Epithelial cell of esophagus (primary cell): Measurements from ENCODE around the gene ZBTB7A.
A peak's percentile ranks its signal among the peaks of the same experiment; 100 is the strongest.

Experiments used
- DNase-seq: peaks from one replicate; pipeline ENCODE4 v3.0.0; 2010; ENCODE audit warnings: low read depth
- H3K4me3 ChIP-seq: 2 replicates; pipeline ENCODE4 v1.5.1; 2011; ENCODE audit warnings: mild to moderate bottlenecking, low read length, control low read depth
- TF ChIP-seq, protein P1 (sequence below): IDR thresholded peaks from 2 replicates; pipeline ENCODE4 v1.5.1; 2011; ENCODE audit warnings: low read depth, mild to moderate bottlenecking, low read length, control low read depth, inconsistent platforms; ENCODE audit not compliant: insufficient read depth; ENCODE audit errors: missing control alignments

The ZBTB7A gene

DNA sequence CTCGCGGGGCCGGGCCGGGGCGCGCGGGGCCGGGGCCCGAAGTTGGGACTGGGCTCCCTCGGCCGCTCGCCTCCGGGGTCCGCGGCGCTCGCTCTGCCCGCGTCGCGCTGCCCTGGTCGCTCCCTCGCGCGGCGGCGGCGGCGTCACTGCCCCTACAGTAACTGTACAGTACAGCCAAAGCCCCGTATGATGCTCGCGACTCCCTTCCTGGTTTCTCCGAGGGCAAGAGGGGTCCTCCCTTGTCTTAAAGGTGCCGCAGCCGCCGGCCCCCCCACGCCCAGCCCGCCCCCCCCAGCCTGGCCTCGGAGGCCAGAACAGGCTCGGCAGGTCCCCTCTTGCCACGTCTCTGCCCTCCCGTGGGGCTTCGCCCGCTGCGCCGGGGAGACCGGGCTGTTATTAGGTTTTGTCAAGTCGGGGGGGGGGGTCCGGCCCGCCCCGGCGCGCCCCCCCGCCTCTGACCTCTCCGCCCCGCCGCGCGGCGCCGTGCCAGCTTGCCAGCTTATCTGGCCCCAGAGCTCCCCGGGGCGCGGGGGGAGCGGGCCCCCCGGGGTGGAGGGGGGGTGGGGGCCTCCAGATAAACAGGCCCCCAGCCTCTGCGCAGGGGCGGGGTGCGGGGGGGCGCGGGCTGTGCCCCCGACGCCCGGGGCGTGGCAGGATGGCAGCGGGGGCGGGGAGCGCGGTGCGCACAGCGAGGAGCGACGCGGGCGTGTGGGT lies at the start of gene ZBTB7A:
Gene ZBTB7A (minus strand): TSS at position 218 of the 714 bp plus-strand sequence. CDS start 11,667 bp downstream, outside the sequence.
- peak; percentile 74 for DNase-seq
- peak within 1 kb of the TSS; percentile 68 for H3K4me3 ChIP-seq
- TF ChIP-seq, protein P1, sequence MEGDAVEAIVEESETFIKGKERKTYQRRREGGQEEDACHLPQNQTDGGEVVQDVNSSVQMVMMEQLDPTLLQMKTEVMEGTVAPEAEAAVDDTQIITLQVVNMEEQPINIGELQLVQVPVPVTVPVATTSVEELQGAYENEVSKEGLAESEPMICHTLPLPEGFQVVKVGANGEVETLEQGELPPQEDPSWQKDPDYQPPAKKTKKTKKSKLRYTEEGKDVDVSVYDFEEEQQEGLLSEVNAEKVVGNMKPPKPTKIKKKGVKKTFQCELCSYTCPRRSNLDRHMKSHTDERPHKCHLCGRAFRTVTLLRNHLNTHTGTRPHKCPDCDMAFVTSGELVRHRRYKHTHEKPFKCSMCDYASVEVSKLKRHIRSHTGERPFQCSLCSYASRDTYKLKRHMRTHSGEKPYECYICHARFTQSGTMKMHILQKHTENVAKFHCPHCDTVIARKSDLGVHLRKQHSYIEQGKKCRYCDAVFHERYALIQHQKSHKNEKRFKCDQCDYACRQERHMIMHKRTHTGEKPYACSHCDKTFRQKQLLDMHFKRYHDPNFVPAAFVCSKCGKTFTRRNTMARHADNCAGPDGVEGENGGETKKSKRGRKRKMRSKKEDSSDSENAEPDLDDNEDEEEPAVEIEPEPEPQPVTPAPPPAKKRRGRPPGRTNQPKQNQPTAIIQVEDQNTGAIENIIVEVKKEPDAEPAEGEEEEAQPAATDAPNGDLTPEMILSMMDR: no peak

DNA sequence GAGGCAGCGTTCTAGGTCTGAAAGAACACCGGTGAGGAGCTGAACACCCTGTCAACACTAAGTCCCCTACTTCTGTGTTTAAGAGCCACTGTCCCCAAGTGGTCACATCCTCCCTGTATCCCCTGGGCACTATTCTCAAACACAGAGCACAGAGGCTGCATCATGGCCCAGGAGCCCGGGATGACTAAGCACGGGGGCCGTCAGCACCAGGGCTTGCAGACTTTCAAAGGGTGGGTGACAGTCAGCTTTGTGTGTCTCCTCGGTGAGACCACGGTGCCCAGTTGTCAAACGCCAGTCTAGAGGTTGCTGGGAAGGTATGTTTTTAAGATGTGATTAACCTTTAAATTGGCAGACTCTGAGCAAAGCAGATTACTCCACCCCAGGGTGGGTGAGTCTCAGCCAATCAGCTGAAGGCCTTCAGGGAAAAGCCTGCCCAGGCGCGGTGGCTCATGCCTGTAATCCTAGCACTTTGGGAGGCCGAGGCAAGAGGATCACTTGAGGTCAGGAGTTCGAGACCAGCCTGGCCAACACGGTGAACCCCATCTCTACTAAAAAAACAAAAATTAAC lies 49.2 kb upstream of the ZBTB7A start:
- H3K4me3 ChIP-seq: no peak overlapping the region
- TF ChIP-seq, protein P1: no peak
- DNase-seq: no peak

DNA sequence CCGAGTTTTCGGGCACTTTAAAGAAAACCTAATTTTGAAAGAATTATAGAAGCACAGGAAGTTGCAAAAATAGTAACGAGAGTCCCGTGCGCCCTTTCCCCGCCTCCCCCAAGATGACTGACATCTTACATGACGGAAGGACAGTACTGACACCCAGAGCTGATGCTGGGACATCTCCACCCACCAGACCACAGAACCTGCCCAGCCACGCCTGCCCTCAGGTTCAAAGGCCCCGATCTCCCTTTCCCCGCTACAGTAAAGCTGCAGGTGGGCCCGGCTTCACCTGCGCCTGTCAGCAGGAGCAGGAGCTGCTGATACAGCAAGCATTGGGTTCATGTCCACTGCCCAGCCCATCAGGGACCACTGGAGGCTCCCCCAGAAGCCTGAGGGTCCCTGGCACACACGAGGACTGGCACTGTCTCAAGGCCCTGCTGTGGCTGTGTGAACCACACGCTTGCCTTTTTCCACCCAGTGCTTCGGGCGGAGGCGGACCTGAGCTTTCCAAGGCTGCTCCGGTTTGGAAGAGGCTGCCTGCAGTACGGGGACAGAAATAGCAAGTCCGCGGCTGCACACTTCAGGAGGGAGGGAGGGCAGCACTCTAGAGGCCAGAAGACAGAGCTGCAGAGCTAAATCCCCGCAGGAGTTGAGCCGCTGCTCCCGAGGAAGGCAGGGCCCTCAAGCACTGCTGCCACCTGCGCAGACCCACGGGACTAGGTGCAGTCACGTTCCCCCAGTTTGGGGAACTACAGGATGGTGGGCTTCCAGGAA lies 48.5 kb upstream of the ZBTB7A start:
- no peak for DNase-seq
- no peak overlapping the region for H3K4me3 ChIP-seq
- TF ChIP-seq, protein P1: no peak

DNA sequence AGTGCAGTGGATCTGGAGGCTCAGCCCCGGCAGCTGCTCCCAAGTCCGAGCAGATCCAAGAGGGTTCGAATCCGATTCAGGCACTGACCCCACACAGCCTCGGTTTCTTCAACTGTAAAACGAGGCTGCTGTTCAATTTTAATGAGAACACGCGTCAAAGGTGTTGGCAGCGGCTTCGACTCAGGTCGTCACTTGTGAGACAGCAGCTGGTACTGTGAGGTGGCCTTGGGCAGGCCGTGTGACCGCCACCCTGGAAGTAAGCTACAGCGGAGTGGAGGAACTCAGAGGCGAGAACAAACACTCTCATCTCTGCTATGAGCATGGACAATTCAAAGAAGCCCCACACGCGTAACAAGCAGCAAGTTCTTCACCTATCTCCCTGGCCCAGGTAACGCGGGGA lies 47.5 kb upstream of the ZBTB7A start:
- DNase-seq: no peak
- H3K4me3 ChIP-seq: no peak overlapping the region
- TF ChIP-seq, protein P1: no peak

DNA sequence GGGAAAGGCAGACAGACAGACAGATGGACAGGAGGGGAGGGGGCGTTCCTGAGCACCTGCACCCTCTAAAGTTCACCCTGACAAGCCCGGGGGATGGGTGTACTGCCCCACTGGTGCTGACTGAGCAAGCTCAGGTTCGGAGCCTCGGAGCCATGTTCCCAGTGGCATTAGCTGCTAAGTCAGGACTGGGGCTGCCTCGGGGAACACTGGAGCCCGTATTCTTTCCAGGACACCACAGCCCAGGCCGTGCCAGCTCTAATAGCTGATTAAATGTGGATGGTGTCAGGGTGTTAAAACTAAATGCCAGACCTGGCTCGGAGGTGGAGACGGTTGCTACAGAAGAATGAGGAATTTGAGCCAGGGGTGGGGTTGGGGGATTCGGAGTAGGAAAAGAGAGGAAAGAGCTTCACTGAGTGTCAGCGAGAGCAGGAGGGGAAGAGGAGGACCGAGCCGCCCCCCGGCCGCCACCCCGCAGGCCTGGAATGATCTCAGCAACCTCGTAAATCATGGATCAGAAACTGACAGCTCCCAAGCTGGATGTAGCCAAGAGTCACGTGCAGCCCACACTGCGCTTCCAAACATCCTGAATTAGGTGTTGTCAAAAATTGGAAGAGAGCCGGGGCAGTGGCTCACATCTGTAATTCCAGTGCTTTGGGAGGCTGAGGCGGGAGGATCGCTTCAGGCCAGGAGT lies 46.8 kb upstream of the ZBTB7A start:
- TF ChIP-seq, protein P1: no peak
- no peak overlapping the region for H3K4me3 ChIP-seq
- no peak for DNase-seq

DNA sequence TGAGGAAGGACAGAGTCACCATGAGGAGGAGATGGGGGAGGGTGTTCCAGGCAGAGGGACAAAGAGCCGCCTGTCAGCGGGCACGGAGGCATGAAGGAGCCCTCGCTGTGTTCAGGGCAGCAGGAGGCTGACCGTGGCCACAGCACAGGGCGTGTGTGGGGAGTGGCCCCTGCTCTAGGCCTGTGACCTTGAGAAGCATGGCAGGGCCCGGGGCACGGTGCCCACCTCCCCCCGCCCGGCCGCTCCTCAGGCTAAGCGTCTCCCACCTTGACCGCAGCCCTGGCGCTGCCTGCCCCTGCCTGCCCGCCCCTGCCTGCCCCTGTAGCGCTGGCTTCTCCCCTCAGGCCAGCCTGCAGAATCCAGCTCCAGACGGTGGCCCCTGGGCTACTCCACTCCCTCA lies 45.7 kb upstream of the ZBTB7A start:
- H3K4me3 ChIP-seq: no peak overlapping the region
- TF ChIP-seq, protein P1: no peak
- no peak for DNase-seq
